Liver (tissue), 3 donors: ENCODE results near the gene CISD1.

Source experiments
- HNF4A ChIP-seq, 2 donors: conservative IDR thresholded peaks; 2 replicates each; pipeline ENCODE4 v1.6.1; 2016; ENCODE audit warnings: antibody characterized with exemption in 2 of 2, mild to moderate bottlenecking in 2 of 2
- JUND ChIP-seq, 2 donors: IDR thresholded peaks; 2 replicates each; pipeline ENCODE4 v1.6.1; 2016; ENCODE audit warnings: antibody characterized with exemption in 2 of 2
- NR2F2 ChIP-seq: IDR thresholded peaks from 2 replicates; pipeline ENCODE4 v1.6.1; 2016; ENCODE audit warnings: antibody characterized with exemption
- RAD21 ChIP-seq, 2 donors: IDR thresholded peaks; 2 replicates each; pipeline ENCODE4 v1.6.1; 2016; ENCODE audit warnings: antibody characterized with exemption in 2 of 2, mild to moderate bottlenecking in 2 of 2
- SP1 ChIP-seq: IDR thresholded peaks from 2 replicates; pipeline ENCODE4 v1.6.1; 2018; ENCODE audit warnings: antibody characterized with exemption, mild to moderate bottlenecking
- YY1 ChIP-seq: IDR thresholded peaks from 2 replicates; pipeline ENCODE4 v1.6.1; 2016; ENCODE audit warnings: antibody characterized with exemption, mild to moderate bottlenecking
- TF ChIP-seq, protein P1 (sequence below): fragments of 150-350 bp; IDR thresholded peaks from 2 replicates; pipeline ENCODE4 v1.5.1; 2017; ENCODE audit warnings: improper control_type of control experiment, low read depth, low read length; ENCODE audit not compliant: missing input control
- TF ChIP-seq, protein P2 (sequence below): IDR thresholded peaks from 2 replicates; pipeline ENCODE4 v1.6.1; 2016; ENCODE audit warnings: antibody characterized with exemption
- TF ChIP-seq, protein P3 (sequence below): IDR thresholded peaks from 2 replicates; pipeline ENCODE4 v1.6.1; 2016; ENCODE audit warnings: antibody characterized with exemption, mild to moderate bottlenecking
- TF ChIP-seq, protein P4 (sequence below): IDR thresholded peaks from 2 replicates; pipeline ENCODE4 v1.6.1; 2016; ENCODE audit warnings: antibody characterized with exemption
- TF ChIP-seq, protein P5 (sequence below): IDR thresholded peaks from 2 replicates; pipeline ENCODE4 v1.6.1; 2016; ENCODE audit warnings: antibody characterized with exemption
- donor health status: healthy.
- donor health status: healthy.

DNA sequence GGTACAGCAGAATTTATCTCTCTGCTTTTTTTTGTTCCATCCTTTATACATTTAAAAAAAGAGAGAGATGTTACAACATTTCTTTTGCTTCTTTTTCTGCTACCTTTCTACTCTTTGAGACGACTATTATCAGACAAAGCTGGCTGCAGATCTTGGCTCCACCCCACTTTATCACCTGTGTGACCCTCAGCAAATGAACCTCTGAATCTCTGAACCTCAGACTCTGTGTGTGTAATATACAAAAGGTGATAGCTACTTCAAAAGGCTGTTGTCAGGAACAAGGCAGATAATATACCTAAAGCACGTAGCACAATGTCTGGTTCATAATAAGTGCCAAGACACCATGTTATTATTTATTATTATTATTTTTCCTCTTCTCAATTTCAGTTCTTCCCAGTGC lies 33.3 kb downstream of the CISD1 start:
- TF ChIP-seq, protein P1, sequence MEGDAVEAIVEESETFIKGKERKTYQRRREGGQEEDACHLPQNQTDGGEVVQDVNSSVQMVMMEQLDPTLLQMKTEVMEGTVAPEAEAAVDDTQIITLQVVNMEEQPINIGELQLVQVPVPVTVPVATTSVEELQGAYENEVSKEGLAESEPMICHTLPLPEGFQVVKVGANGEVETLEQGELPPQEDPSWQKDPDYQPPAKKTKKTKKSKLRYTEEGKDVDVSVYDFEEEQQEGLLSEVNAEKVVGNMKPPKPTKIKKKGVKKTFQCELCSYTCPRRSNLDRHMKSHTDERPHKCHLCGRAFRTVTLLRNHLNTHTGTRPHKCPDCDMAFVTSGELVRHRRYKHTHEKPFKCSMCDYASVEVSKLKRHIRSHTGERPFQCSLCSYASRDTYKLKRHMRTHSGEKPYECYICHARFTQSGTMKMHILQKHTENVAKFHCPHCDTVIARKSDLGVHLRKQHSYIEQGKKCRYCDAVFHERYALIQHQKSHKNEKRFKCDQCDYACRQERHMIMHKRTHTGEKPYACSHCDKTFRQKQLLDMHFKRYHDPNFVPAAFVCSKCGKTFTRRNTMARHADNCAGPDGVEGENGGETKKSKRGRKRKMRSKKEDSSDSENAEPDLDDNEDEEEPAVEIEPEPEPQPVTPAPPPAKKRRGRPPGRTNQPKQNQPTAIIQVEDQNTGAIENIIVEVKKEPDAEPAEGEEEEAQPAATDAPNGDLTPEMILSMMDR, result no peak
- no peak for TF ChIP-seq YY1
- no peak for TF ChIP-seq JUND (IDR thresholded peaks at IDR 0.05)
- TF ChIP-seq HNF4A (conservative IDR thresholded peaks at IDR 0.05), result no peak
- no peak for TF ChIP-seq RAD21 (IDR thresholded peaks at IDR 0.05)
- TF ChIP-seq, protein P2, sequence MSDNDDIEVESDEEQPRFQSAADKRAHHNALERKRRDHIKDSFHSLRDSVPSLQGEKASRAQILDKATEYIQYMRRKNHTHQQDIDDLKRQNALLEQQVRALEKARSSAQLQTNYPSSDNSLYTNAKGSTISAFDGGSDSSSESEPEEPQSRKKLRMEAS, result no peak
- TF ChIP-seq SP1, result no peak
- TF ChIP-seq, protein P3, sequence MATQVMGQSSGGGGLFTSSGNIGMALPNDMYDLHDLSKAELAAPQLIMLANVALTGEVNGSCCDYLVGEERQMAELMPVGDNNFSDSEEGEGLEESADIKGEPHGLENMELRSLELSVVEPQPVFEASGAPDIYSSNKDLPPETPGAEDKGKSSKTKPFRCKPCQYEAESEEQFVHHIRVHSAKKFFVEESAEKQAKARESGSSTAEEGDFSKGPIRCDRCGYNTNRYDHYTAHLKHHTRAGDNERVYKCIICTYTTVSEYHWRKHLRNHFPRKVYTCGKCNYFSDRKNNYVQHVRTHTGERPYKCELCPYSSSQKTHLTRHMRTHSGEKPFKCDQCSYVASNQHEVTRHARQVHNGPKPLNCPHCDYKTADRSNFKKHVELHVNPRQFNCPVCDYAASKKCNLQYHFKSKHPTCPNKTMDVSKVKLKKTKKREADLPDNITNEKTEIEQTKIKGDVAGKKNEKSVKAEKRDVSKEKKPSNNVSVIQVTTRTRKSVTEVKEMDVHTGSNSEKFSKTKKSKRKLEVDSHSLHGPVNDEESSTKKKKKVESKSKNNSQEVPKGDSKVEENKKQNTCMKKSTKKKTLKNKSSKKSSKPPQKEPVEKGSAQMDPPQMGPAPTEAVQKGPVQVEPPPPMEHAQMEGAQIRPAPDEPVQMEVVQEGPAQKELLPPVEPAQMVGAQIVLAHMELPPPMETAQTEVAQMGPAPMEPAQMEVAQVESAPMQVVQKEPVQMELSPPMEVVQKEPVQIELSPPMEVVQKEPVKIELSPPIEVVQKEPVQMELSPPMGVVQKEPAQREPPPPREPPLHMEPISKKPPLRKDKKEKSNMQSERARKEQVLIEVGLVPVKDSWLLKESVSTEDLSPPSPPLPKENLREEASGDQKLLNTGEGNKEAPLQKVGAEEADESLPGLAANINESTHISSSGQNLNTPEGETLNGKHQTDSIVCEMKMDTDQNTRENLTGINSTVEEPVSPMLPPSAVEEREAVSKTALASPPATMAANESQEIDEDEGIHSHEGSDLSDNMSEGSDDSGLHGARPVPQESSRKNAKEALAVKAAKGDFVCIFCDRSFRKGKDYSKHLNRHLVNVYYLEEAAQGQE, result no peak
- TF ChIP-seq, protein P4, sequence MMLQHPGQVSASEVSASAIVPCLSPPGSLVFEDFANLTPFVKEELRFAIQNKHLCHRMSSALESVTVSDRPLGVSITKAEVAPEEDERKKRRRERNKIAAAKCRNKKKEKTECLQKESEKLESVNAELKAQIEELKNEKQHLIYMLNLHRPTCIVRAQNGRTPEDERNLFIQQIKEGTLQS, result no peak
- TF ChIP-seq NR2F2, result no peak
- TF ChIP-seq, protein P5, sequence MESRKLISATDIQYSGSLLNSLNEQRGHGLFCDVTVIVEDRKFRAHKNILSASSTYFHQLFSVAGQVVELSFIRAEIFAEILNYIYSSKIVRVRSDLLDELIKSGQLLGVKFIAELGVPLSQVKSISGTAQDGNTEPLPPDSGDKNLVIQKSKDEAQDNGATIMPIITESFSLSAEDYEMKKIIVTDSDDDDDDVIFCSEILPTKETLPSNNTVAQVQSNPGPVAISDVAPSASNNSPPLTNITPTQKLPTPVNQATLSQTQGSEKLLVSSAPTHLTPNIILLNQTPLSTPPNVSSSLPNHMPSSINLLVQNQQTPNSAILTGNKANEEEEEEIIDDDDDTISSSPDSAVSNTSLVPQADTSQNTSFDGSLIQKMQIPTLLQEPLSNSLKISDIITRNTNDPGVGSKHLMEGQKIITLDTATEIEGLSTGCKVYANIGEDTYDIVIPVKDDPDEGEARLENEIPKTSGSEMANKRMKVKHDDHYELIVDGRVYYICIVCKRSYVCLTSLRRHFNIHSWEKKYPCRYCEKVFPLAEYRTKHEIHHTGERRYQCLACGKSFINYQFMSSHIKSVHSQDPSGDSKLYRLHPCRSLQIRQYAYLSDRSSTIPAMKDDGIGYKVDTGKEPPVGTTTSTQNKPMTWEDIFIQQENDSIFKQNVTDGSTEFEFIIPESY, result no peak
